HG03066 (cell line): ENCODE data around the gene FANCD2OS.
A peak's percentile ranks its signal among the peaks of the same experiment; 100 is the strongest.
"Not testable (repeated sequence)": the region's sequence is repeated elsewhere in the genome, so short reads cannot be mapped to it uniquely, and the experiment has no call there.

ENCODE experiments used
- ATAC-seq: cut with Tn5 transposase; IDR thresholded peaks from one replicate; pipeline ENCODE4 v1.9.1; 2021; ENCODE audit warnings: low read depth; ENCODE audit not compliant: unreplicated experiment

The FANCD2OS gene

GRCh38 chr3:10108091-10108490, at the start of gene FANCD2OS:
FANCD2OS (minus strand) TSS chr3:10108255; CDS start chr3:10104774, 3,481 bp downstream.
- no peak for ATAC-seq

- no peak for ATAC-seq
Measured at GRCh38 chr3:10157031-10157430, 49.0 kb upstream of the FANCD2OS start.

GRCh38 chr3:10155658-10156057, 47.6 kb upstream of the FANCD2OS start:
- no peak for ATAC-seq

- ATAC-seq = no peak
Measured at GRCh38 chr3:10155123-10155472, 47.0 kb upstream of the FANCD2OS start.

- ATAC-seq = no peak
Measured at GRCh38 chr3:10154335-10155122, 46.5 kb upstream of the FANCD2OS start.

GRCh38 chr3:10150987-10151386, 42.9 kb upstream of the FANCD2OS start:
- no peak for ATAC-seq

GRCh38 chr3:10149226-10149625, 41.2 kb upstream of the FANCD2OS start:
- ATAC-seq = no peak

- ATAC-seq = no peak
Measured at GRCh38 chr3:10145685-10146084, 37.6 kb upstream of the FANCD2OS start.

GRCh38 chr3:10142707-10143560, 34.9 kb upstream of the FANCD2OS start:
- ATAC-seq = no peak

GRCh38 chr3:10140996-10141546, 33.0 kb upstream of the FANCD2OS start:
- no peak for ATAC-seq

- ATAC-seq = no peak
Measured at GRCh38 chr3:10137178-10137577, 29.1 kb upstream of the FANCD2OS start.

GRCh38 chr3:10136426-10137005, 28.5 kb upstream of the FANCD2OS start:
- no peak for ATAC-seq

- not testable (repeated sequence) for ATAC-seq
Measured at GRCh38 chr3:10135872-10136271, 27.8 kb upstream of the FANCD2OS start.

GRCh38 chr3:10122724-10123123, 14.7 kb upstream of the FANCD2OS start:
- no peak for ATAC-seq

GRCh38 chr3:10121064-10121463, 13.0 kb upstream of the FANCD2OS start:
- ATAC-seq = no peak

GRCh38 chr3:10119376-10119775, 11.3 kb upstream of the FANCD2OS start:
- no peak for ATAC-seq

GRCh38 chr3:10116928-10117327, 8.9 kb upstream of the FANCD2OS start:
- ATAC-seq = no peak

- ATAC-seq = peak; percentile 17
Measured at GRCh38 chr3:10116138-10116460, 8.0 kb upstream of the FANCD2OS start.

GRCh38 chr3:10115326-10116137, 7.5 kb upstream of the FANCD2OS start, which contains the start of gene BRK1:
BRK1 (plus strand) TSS chr3:10115675; CDS start chr3:10115702, 27 bp downstream.
- ATAC-seq = peak; percentile 98

GRCh38 chr3:10106919-10107318, 1.1 kb downstream of the FANCD2OS start:
- ATAC-seq = no peak
